Posterior cingulate gyrus (tissue), 11 donors: ENCODE data around the gene REPIN1.

Experiments used
- DNase-seq, 10 donors: peaks; one replicate each; pipeline versions ENCODE4 v3.0.0 to v3.0.0-alpha.2; 2020 to 2021; ENCODE audit warnings: mixed read lengths in 3 of 10
- intact Hi-C: fragments of 100-400 bp; cut with DNase I; formaldehyde crosslinking; loops from one replicate; pipeline ENCODE4 v1.15.1; 2023

REPIN1 gene

DNA sequence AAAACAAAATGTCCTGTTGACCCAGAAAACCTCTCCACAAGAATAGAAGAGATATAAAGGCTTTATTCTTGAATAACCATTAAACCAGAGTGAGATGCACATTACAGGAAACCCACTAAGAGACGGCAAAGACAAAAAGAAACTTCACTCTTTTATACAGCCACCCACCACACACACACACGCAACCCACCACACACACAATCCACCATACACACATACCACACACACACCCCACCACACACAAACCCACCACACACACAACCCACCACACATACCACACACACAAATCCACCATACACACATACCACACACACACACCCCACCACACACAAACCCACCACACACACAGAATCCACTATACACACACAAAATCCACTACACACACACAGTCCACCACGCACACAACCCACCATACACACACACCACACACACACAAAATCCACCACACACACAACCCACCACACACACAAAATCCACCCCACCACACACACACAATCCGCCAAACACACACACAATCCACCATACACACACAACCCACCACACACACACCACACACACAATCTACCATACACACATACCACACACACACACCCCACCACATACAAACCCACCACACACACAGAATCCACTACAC is 9.5 kb upstream of the REPIN1 start:
- DNase-seq, result no peak
- intact Hi-C loops, result loop anchor here (5.0 kb wide), 1 partner anchor 63 kb away; no protein-coding TSS in a partner anchor

DNA sequence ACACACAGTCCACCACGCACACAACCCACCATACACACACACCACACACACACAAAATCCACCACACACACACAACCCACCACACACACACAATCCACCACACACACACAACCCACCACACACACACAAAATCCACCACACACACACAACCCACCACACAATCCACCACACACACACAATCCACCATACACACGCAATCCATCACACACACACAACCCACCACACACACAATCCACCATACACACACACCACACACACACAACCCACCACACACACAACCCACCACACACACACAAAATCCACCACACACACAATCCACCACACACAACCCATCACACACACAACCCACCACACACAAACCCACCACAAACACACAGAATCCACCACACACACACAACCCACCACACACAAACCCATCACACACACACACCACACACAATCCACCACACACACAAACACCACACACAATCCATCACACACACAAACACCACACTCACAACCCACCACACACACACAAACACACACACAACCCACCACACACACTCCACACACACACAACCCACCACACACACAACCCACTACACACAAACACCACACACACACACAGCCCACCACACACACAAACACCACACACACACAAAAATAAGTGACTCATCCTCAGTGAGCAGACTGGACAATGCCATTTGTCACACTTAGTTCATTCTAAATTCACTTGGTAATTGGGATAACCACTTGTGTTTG is 8.8 kb upstream of the REPIN1 start:
- intact Hi-C loops, result loop anchor here (5.0 kb wide), 1 partner anchor 63 kb away; no protein-coding TSS in a partner anchor
- DNase-seq, result no peak

DNA sequence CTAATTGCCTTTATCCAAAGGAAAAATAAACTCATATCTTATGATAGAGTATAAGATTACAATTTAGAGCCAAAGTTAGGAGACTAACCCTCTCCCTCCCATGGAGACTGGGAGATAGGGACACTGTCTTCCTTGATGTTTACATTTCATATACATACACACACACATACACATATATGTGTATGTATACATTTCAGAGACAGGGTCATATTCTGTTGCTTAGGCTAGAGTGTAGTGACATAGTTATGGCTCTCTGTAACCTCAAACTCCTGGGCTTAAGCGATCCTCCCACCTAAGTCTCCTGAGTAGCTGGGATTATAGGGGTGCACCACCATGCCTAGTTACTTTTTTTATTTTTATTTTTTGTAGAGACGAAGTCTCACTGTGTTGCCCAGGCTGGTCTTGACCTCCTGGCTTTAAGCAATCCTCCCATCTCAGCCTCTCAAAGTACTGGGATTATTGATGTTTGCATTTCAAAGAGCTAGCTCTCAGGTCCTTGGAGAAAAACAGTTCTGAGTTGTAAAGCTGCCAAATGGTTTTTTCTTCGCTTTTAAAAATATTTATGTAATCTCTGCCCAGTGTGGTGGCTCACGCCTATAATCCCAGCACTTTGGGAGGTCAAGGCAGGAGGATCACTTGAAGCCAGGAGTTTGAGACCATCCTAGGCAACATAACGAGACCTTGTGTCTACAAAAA is 8.1 kb upstream of the REPIN1 start:
- intact Hi-C loops, result no loop called here
- no peak for DNase-seq

DNA sequence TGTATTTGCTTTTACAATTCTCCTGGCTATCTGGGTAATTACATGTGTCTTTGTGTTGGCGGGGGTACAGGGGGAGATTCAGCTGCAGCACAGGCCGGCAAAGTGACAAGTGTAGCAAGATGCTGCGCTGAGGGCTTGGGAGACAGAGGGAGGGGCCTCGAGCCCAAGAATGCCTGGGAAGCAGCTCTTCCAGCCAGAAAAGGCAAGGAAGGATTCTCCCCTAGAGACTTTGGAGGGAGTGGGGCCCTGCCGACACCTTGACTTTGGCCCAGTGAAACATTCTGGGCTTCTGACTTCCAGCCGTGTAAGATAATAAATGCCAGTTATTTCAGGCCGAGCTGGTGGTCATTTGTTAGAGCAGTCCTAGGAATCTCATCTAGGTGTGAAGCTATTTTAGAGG is 7.2 kb upstream of the REPIN1 start:
- peak in 1 of 10 donors; percentile 42 for DNase-seq
- intact Hi-C loops, result no loop called here

DNA sequence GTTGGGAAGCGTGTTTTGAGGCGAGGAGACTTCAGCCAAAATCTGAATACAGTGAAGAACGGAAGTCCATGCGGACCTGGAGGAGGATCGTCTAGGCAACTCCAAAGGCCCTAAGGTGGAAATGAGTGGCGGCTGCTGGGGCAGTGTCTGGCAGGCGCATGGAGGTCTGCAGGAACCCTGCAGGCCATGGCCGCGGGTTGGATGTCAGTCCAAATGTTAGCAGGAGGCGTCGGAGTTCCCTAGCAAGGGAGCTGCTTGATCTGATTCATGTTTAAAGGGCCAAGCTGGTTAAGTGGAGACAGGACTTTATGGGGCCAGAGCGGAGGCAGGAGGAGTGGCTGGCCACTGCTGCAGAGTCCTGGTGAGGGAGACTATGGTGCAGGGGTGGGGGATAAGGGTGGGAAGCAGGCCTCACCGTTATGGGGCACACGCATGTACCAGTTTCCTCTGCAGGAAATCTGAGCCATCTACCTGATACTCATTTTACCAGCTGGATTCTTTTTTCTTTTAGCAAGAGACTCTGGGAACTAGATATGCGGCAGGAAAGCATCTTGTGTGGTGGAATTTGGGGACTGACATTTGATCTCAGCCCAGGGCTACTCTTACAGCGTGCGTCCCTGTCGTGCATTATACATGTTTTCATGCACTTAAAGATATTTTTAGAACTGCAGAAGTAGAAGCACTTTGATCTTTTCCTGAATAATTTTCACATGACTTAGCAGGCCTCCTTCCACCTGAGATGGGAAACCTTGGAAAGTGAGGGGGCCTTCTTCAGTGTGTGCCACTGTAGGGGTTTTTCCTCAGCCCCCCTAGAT is 6.6 kb upstream of the REPIN1 start:
- intact Hi-C loops, result no loop called here
- DNase-seq, result peak in 1 of 10 donors; percentile 64

DNA sequence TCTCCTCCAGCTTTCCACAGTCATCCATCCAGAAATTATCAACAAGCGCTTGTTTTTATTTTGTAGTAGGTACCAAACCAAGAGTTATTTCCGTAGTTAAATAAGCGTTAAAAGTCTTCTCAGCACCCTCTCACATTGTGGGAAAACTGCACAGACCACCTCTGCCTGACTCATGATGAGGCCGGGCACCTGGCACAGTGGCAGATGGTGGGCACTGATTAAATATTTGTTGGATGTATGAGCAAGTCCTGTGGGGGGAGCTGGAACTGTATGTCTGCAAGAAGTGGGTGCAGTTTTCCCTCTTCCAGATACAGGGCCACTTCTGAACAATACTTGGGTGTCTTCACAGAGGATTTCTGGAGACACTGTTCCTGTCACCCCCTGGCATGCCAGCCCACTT is 5.3 kb upstream of the REPIN1 start:
- DNase-seq, result no peak
- intact Hi-C loops, result no loop called here

DNA sequence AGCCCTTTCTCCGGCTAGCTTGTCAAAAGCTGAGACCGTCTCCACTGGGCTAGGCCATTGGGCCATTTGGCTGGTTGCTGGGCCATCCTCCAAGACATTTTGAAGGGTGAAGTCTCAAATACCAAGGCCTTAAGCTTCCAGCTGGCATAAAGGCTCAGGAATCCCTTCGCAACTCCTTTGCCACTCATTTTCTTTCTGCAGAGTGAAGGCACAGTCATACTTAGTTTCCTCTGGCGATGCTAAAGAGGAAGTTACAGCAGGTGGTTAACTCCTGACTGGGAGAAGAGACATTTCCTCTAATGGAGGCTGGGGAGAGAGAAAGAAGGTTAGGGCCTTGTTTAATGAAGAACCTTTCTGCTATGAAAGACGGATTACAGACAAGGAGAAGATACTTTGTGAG is 4.8 kb upstream of the REPIN1 start:
- intact Hi-C loops, result no loop called here
- DNase-seq, result no peak

DNA sequence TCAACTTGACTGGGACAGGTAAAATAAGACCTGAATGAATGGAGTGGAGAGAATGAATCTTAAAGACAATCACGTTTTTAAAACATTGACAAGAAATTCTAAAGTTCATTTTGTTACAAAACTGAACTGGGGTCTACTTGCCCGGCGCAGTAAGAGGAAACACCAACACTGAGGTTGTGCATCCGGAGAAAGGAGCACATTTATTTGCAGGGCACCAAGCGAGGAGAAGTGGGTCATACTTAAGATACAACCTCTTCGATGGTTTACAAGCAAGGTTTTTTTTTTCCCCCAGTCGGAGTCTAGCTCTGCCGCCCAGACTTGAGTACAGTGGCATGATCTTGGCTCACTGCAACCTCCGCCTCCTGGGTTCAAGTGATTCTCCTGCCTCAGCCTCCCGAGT is 3.4 kb upstream of the REPIN1 start:
- intact Hi-C loops, result no loop called here

DNA sequence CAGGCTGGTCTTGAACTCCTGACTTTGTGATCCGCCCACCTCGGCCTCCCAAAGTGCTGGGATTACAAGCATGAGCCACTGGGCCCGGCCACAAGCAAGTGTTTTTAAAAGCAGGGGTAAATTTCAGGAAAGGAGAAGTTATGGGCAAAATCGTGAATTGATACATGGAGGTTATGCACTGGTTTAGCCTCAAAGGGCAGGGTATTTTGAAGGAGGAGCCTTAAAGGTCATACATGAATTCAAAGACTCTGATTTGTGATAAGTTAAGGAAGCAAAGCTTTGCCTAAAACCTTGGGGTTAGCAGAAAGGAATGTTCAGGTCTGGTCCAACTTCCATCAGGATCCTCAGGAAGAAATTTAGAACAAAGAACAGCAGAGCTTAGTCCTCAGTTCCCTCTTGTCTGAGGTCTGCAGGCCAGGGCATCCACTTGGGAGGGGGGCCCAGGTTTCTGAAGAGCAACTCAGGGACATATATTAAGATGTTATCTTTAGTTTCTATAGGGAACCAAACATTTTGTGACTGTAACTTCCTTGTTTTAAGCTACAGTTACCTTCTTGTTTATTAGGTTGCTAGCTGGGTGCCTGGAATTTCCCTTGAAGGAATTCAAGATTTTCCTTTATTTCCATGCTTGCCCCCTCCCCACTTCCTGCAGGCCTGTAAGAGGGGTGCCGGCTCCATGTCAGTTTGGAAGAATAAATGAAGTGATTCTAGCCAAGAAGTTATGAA is 2.8 kb upstream of the REPIN1 start:
- intact Hi-C loops, result no loop called here
- peak in 1 of 10 donors; percentile 5 for DNase-seq

More for the DNA sequence above, 3.4 kb upstream of the REPIN1 start:
- DNase-seq, result no peak

DNA sequence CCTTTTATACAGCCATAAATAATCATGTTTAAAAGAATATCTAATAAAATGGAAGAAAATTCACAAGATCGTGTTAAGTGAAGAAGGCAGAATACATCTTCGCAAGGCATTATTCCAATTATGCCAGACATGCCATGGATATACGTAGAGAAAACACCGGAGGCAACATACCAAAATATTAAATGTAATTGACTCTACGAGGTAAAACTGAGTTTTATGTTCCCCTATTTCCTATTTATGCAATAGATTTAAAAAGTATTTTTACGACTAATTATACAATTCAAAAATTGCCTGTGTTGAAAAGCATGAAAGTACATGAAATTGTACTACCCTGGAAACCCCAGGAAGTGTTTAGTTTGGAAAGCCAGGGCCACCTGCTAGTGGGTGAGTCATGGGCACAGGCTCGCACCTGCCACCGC is 936 bp upstream of the REPIN1 start:
- intact Hi-C loops, result no loop called here
- DNase-seq, result no peak

DNA sequence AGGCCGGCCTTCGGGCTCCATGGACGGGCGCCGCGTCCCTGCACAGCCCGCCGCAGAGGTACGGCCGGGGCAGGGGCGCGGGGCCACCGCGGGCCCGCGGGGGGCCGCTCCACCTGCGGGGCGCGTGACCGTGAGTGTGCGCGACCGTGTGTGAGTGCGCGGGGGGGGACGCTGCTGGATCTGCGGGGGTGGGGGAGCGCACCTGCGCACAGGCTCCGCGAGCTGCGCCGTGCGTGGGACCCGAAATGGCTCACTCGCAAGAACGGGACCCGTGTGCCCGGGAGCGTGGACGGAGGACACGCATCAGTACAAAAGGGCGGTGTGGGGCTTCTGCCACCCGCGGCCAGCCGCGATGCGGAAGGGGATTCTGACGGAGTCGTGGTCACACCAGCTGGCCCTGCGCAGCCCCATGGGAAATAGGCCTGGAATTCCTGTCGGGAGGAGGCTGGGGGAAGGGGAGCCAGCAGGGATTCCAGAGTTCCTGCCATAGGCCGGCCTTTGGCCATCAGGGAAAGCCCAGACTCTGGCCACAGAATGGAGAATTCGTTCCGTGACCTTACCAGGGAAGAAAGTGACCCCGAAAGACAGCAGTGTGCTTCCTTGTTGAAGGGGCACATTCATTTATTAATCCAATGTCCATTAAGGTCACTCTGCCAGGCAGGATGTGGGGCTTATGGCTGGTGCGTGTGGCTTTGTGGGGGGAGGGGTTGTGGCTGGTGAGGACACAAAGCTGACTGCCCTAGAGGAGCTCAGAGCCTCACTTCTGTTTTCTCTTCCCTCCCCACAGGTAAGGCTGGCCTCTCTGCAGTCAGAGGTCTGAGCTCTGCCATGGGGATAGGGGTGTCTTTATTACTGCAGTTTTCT is 494 bp downstream of the REPIN1 start:
- intact Hi-C loops, result no loop called here
- DNase-seq, result peak in 6 of 10 donors; percentile 46 to 92 (median 70)

DNA sequence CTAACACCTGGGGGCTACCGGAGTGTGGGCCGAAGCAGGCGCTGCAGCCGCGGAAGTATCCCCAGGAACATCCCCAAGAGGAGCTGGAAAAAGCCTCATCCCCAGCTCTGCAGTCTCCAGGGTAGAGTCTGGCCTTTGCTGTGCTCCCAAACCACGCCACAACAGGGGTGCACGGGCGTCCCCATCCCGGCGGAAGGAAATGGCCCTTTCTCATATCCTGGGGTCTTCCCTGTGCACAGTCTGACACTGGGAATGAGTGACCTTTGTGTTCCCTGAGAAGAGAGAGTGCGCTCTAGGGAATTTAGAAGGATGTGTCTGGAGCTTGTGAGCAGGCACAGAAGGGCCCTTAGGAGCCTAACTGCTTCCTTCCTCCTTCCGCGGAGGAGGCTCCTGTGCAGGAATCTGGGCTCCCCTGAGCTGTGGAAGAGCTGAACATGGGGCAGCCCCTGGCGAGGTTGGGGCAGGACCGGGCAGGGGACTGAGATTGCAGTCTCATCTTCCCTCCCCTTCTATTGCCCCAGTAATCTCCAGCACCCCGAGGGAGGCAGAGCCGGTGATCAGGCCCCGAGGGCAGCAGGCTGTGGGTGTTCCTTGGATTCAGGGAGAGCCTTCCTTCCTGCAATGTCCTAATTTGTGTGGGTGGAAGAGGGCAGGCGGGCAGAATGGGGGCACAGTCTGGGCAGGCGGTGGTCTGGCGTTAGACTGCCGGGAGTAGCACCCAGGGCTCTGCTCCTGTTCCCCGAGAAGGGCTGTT is 1.3 kb downstream of the REPIN1 start:
- DNase-seq, result peak in 1 of 10 donors; percentile 64
- intact Hi-C loops, result no loop called here

DNA sequence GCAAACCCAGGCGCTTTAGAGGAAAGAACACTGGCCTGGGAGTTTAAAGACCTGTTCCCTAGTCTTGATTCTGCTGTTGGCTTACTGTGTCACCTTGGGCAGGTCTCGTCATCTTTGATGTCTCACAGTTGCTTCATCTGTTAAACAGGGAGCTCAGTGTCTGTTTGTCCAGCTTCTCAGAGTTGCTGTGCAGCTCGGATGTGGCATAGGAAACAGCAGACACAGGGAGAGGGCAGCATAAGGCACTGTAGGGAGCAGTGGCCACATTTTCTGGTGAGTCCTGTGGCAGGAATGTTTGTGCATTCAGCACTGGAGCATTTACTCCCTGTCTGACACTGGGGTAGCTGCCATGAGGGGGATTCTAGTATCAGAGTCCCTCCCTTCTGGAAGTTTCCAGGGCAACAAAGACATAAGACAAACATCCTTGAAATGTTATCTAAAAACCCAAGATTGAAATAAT is 2.0 kb downstream of the REPIN1 start:
- intact Hi-C loops, result no loop called here
- DNase-seq, result no peak

DNA sequence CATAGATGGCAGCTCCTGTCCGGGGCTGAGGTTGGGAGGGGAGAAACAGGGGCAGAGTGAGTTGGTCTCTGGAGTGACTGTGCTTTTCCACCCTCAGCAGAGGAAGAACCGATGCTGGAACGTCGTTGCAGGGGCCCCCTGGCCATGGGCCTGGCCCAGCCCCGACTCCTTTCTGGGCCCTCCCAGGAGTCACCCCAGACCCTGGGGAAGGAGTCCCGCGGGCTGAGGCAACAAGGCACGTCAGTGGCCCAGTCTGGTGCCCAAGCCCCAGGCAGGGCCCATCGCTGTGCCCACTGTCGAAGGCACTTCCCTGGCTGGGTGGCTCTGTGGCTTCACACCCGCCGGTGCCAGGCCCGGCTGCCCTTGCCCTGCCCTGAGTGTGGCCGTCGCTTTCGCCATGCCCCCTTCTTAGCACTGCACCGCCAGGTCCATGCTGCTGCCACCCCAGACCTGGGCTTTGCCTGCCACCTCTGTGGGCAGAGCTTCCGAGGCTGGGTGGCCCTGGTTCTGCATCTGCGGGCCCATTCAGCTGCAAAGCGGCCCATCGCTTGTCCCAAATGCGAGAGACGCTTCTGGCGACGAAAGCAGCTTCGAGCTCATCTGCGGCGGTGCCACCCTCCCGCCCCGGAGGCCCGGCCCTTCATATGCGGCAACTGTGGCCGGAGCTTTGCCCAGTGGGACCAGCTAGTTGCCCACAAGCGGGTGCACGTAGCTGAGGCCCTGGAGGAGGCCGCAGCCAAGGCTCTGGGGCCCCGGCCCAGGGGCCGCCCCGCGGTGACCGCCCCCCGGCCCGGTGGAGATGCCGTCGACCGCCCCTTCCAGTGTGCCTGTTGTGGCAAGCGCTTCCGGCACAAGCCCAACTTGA is 2.7 kb downstream of the REPIN1 start:
- DNase-seq, result peak in 1 of 10 donors; percentile 81
- intact Hi-C loops, result no loop called here

DNA sequence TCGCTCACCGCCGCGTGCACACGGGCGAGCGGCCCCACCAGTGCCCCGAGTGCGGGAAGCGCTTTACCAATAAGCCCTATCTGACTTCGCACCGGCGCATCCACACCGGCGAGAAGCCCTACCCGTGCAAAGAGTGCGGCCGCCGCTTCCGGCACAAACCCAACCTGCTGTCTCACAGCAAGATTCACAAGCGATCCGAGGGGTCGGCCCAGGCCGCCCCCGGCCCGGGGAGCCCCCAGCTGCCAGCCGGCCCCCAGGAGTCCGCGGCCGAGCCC is 3.3 kb downstream of the REPIN1 start:
- intact Hi-C loops, result no loop called here
- DNase-seq, result peak in 1 of 10 donors; percentile 73

DNA sequence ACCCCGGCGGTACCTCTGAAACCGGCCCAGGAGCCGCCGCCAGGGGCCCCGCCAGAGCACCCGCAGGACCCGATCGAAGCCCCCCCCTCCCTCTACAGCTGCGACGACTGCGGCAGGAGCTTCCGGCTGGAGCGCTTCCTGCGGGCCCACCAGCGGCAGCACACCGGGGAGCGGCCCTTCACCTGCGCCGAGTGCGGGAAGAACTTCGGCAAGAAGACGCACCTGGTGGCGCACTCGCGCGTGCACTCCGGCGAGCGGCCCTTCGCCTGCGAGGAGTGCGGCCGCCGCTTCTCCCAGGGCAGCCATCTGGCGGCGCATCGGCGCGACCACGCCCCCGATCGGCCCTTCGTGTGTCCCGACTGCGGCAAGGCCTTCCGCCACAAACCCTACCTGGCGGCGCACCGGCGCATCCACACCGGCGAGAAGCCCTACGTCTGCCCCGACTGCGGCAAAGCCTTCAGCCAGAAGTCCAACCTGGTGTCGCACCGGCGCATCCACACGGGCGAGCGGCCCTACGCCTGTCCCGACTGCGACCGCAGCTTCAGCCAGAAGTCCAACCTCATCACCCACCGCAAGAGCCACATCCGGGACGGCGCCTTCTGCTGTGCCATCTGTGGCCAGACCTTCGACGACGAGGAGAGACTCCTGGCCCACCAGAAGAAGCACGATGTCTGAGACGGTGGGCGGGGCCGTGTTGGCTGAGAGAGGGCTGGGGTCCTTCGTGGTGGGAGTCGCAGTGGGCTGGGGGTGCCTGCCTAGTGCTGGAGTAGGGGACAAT is 3.8 kb downstream of the REPIN1 start:
- intact Hi-C loops, result no loop called here
- peak in 1 of 10 donors; percentile 81 for DNase-seq
